Gastrocnemius medialis (tissue), 4 donors: ENCODE measurements around the gene UPF3A.

Source experiments
- CTCF ChIP-seq, 5 experiments: fragments of 450-650 bp in 3 of 5; fragments of 200-600 bp in 2 of 5; sonication (generic) in 2 of 5; IDR thresholded peaks in 4 of 5; conservative IDR thresholded peaks in 1 of 5; 1 replicate in 4 of 5; 2 replicates in 1 of 5; pipeline ENCODE4 v1.5.1; 2016 to 2019; ENCODE audit warnings: antibody characterized with exemption in 5 of 5, mild to moderate bottlenecking in 3 of 5, moderate library complexity in 3 of 5
- POLR2A ChIP-seq, 2 donors: fragments of 450-650 bp; IDR thresholded peaks; one replicate each; pipeline ENCODE4 v1.6.1; 2017; ENCODE audit warnings: antibody characterized with exemption in 2 of 2, mild to moderate bottlenecking in 2 of 2, moderate library complexity in 2 of 2

GRCh38 chr13:114260814-114261213 lies 20.6 kb upstream of the UPF3A start:
- TF ChIP-seq CTCF (IDR thresholded peaks at IDR 0.05 in 4 of 5, conservative IDR thresholded peaks at IDR 0.05 in 1 of 5), result no peak
- no peak for TF ChIP-seq POLR2A (IDR thresholded peaks at IDR 0.05)
